HEK293 (cell line): ENCODE measurements around the gene FOSL1.

Experiments used
- GFI1B ChIP-seq: fragments of 450-650 bp; formaldehyde crosslinking; IDR thresholded peaks from 2 replicates; pipeline ENCODE4 v1.5.1; 2016; ENCODE audit warnings: missing biosample characterization, missing genetic modification characterization
- GLIS1 ChIP-seq: fragments of 450-650 bp; formaldehyde crosslinking; IDR thresholded peaks from 2 replicates; pipeline ENCODE4 v1.5.1; 2016; ENCODE audit warnings: missing biosample characterization, missing genetic modification characterization
- HOXD13 ChIP-seq: sonication (generic); formaldehyde crosslinking; IDR thresholded peaks from 2 replicates; pipeline ENCODE4 v1.8.0; 2022; ENCODE audit warnings: missing genetic modification reagents, borderline replicate concordance
- KLF10 ChIP-seq: fragments of 450-650 bp; IDR thresholded peaks from 2 replicates; pipeline ENCODE4 v1.5.1; 2018; ENCODE audit warnings: missing biosample characterization, mild to moderate bottlenecking, missing genetic modification characterization
- KLF7 ChIP-seq: fragments of 450-650 bp; formaldehyde crosslinking; IDR thresholded peaks from 2 replicates; pipeline ENCODE4 v1.5.1; 2016; ENCODE audit warnings: missing biosample characterization, missing genetic modification characterization, borderline replicate concordance
- SP7 ChIP-seq: fragments of 450-650 bp; formaldehyde crosslinking; IDR thresholded peaks from 2 replicates; pipeline ENCODE4 v1.5.1; 2016; ENCODE audit warnings: missing biosample characterization, missing genetic modification characterization
- ZBTB20 ChIP-seq: fragments of 450-650 bp; formaldehyde crosslinking; IDR thresholded peaks from 2 replicates; pipeline ENCODE4 v1.5.1; 2016; ENCODE audit warnings: missing biosample characterization, missing genetic modification characterization
- ZFP37 ChIP-seq: fragments of 450-650 bp; formaldehyde crosslinking; IDR thresholded peaks from 2 replicates; pipeline ENCODE4 v1.5.1; 2016; ENCODE audit warnings: missing biosample characterization, missing genetic modification characterization
- ZFP41 ChIP-seq: fragments of 450-650 bp; formaldehyde crosslinking; IDR thresholded peaks from 2 replicates; pipeline ENCODE4 v1.5.1; 2016; ENCODE audit warnings: missing biosample characterization, missing genetic modification characterization, borderline replicate concordance
- ZNF146 ChIP-seq: fragments of 450-650 bp; formaldehyde crosslinking; IDR thresholded peaks from 2 replicates; pipeline ENCODE4 v1.5.1; 2016; ENCODE audit warnings: missing biosample characterization, missing genetic modification characterization
- ZNF155 ChIP-seq: fragments of 450-650 bp; formaldehyde crosslinking; IDR thresholded peaks from 2 replicates; pipeline ENCODE4 v1.5.1; 2016; ENCODE audit warnings: missing biosample characterization, missing genetic modification characterization
- ZNF174 ChIP-seq: fragments of 450-650 bp; formaldehyde crosslinking; IDR thresholded peaks from 2 replicates; pipeline ENCODE4 v1.5.0; 2017; ENCODE audit warnings: missing biosample characterization, mild to moderate bottlenecking, missing genetic modification characterization
- ZNF184 ChIP-seq: fragments of 450-650 bp; IDR thresholded peaks from 2 replicates; pipeline ENCODE4 v1.5.1; 2018; ENCODE audit warnings: missing biosample characterization, mild to moderate bottlenecking, missing genetic modification characterization
- ZNF302 ChIP-seq: fragments of 450-650 bp; formaldehyde crosslinking; IDR thresholded peaks from 2 replicates; pipeline ENCODE4 v1.5.1; 2016; ENCODE audit warnings: missing biosample characterization, missing genetic modification characterization, low read depth
- ZNF354C ChIP-seq: fragments of 450-650 bp; formaldehyde crosslinking; IDR thresholded peaks from 2 replicates; pipeline ENCODE4 v1.5.1; 2016; ENCODE audit warnings: missing biosample characterization, missing genetic modification characterization, low read depth, borderline replicate concordance
- ZNF473 ChIP-seq: fragments of 450-650 bp; formaldehyde crosslinking; IDR thresholded peaks from 2 replicates; pipeline ENCODE4 v1.5.1; 2017; ENCODE audit warnings: missing biosample characterization, missing genetic modification characterization
- ZNF529 ChIP-seq: fragments of 450-650 bp; formaldehyde crosslinking; IDR thresholded peaks from 2 replicates; pipeline ENCODE4 v1.5.1; 2017; ENCODE audit warnings: missing genetic modification characterization, missing biosample characterization; ENCODE audit not compliant: insufficient replicate concordance
- ZNF558 ChIP-seq: fragments of 450-650 bp; formaldehyde crosslinking; IDR thresholded peaks from 2 replicates; pipeline ENCODE4 v1.5.1; 2016; ENCODE audit warnings: missing biosample characterization, missing genetic modification characterization
- ZNF560 ChIP-seq: fragments of 450-650 bp; formaldehyde crosslinking; IDR thresholded peaks from 2 replicates; pipeline ENCODE4 v1.5.1; 2017; ENCODE audit warnings: missing biosample characterization, missing genetic modification characterization, borderline replicate concordance
- ZNF596 ChIP-seq: fragments of 450-650 bp; IDR thresholded peaks from 2 replicates; pipeline ENCODE4 v1.5.0; 2018; ENCODE audit warnings: missing biosample characterization, mild to moderate bottlenecking, missing genetic modification characterization, moderate library complexity
- ZNF624 ChIP-seq: fragments of 450-650 bp; formaldehyde crosslinking; IDR thresholded peaks from 2 replicates; pipeline ENCODE4 v1.5.1; 2017; ENCODE audit warnings: missing biosample characterization, missing genetic modification characterization
- ZNF645 ChIP-seq: fragments of 450-650 bp; formaldehyde crosslinking; IDR thresholded peaks from 2 replicates; pipeline ENCODE4; 2016; ENCODE audit warnings: missing biosample characterization, missing genetic modification characterization
- ZNF654 ChIP-seq: fragments of 450-650 bp; formaldehyde crosslinking; IDR thresholded peaks from 2 replicates; pipeline ENCODE4 v1.5.1; 2016; ENCODE audit warnings: low read depth, missing biosample characterization, missing genetic modification characterization
- ZNF658 ChIP-seq: fragments of 450-650 bp; formaldehyde crosslinking; IDR thresholded peaks from 2 replicates; pipeline ENCODE4; 2016; ENCODE audit warnings: missing biosample characterization, missing genetic modification characterization
- ZNF791 ChIP-seq: fragments of 450-650 bp; formaldehyde crosslinking; IDR thresholded peaks from 2 replicates; pipeline ENCODE4 v1.5.1; 2016; ENCODE audit warnings: missing biosample characterization, missing genetic modification characterization
- ZSCAN4 ChIP-seq: fragments of 450-650 bp; formaldehyde crosslinking; IDR thresholded peaks from 2 replicates; pipeline ENCODE4 v1.5.1; 2017; ENCODE audit warnings: missing biosample characterization, missing genetic modification characterization
- TF ChIP-seq, protein P1 (sequence below): IDR thresholded peaks from 2 replicates; pipeline ENCODE4 v1.6.1; 2011; ENCODE audit warnings: mild to moderate bottlenecking, low read depth, low read length, borderline replicate concordance
- TF ChIP-seq, protein P2 (sequence below): fragments of 450-650 bp; formaldehyde crosslinking; IDR thresholded peaks from 2 replicates; pipeline ENCODE4 v1.5.1; 2016; ENCODE audit warnings: missing biosample characterization, missing genetic modification characterization
- TF ChIP-seq, protein P3 (sequence below): fragments of 450-650 bp; formaldehyde crosslinking; IDR thresholded peaks from 2 replicates; pipeline ENCODE4 v1.5.1; 2016; ENCODE audit warnings: missing biosample characterization, missing genetic modification characterization
- TF ChIP-seq, protein P4 (sequence below): fragments of 450-650 bp; formaldehyde crosslinking; IDR thresholded peaks from 2 replicates; pipeline ENCODE4 v1.5.1; 2016; ENCODE audit warnings: missing biosample characterization, missing genetic modification characterization

FOSL1 gene

DNA sequence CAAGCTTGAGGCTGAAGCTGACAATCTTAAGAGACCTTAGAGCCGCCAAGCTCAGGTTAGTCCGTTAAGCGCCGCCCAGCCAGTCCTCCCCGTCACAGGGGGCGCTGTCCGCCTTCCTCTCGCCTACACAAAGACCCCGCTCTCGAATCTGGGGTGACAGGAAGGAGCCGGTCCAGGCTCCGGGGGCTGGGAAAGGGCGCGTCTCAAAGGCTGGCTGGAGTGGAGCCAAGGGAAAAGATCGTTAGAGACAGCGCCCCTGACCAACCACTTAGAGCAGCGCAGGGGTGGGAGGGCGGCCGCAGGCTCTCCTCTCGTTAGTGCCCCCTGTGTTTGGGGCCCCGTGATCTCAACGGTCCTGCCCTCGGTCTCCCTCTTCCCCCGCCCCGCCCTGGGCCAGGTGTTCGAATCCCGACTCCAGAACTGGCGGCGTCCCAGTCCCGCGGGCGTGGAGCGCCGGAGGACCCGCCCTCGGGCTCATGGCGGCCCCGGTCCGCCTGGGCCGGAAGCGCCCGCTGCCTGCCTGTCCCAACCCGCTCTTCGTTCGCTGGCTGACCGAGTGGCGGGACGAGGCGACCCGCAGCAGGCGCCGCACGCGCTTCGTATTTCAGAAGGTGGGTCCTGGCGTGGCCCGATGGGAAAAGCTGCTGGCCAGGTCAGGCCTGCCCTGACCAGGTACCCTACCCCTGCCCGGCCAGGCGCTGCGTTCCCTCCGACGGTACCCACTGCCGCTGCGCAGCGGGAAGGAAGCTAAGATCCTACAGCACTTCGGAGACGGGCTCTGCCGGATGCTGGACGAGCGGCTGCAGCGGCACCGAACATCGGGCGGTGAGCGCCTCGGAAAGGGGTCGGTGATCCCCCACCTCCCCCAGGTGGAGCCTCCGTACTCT is 39.7 kb downstream of the FOSL1 start, which contains the start of gene MUS81 (continued):
- TF ChIP-seq, protein P1, sequence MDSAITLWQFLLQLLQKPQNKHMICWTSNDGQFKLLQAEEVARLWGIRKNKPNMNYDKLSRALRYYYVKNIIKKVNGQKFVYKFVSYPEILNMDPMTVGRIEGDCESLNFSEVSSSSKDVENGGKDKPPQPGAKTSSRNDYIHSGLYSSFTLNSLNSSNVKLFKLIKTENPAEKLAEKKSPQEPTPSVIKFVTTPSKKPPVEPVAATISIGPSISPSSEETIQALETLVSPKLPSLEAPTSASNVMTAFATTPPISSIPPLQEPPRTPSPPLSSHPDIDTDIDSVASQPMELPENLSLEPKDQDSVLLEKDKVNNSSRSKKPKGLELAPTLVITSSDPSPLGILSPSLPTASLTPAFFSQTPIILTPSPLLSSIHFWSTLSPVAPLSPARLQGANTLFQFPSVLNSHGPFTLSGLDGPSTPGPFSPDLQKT: no peak
- no peak for TF ChIP-seq ZNF791
- no peak for TF ChIP-seq ZNF473
- TF ChIP-seq, protein P2, sequence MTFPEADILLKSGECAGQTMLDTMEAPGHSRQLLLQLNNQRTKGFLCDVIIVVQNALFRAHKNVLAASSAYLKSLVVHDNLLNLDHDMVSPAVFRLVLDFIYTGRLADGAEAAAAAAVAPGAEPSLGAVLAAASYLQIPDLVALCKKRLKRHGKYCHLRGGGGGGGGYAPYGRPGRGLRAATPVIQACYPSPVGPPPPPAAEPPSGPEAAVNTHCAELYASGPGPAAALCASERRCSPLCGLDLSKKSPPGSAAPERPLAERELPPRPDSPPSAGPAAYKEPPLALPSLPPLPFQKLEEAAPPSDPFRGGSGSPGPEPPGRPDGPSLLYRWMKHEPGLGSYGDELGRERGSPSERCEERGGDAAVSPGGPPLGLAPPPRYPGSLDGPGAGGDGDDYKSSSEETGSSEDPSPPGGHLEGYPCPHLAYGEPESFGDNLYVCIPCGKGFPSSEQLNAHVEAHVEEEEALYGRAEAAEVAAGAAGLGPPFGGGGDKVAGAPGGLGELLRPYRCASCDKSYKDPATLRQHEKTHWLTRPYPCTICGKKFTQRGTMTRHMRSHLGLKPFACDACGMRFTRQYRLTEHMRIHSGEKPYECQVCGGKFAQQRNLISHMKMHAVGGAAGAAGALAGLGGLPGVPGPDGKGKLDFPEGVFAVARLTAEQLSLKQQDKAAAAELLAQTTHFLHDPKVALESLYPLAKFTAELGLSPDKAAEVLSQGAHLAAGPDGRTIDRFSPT: peak; percentile 75
- TF ChIP-seq ZNF354C (tag by site-specific recombination): no peak
- TF ChIP-seq GLIS1 (tag by site-specific recombination): peak; percentile 43
- TF ChIP-seq, protein P3, sequence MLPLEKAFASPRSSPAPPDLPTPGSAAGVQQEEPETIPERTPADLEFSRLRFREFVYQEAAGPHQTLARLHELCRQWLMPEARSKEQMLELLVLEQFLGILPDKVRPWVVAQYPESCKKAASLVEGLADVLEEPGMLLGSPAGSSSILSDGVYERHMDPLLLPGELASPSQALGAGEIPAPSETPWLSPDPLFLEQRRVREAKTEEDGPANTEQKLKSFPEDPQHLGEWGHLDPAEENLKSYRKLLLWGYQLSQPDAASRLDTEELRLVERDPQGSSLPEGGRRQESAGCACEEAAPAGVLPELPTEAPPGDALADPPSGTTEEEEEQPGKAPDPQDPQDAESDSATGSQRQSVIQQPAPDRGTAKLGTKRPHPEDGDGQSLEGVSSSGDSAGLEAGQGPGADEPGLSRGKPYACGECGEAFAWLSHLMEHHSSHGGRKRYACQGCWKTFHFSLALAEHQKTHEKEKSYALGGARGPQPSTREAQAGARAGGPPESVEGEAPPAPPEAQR (tag by site-specific recombination): no peak
- no peak for TF ChIP-seq ZFP41
- 0 out of 2 replicates have a peak, but pooled peaks have one; percentile 46 for TF ChIP-seq ZNF184
- peak; percentile 29; the same call in 1 of the 2 replicates for TF ChIP-seq SP7 (tag by site-specific recombination)
- no peak for TF ChIP-seq ZNF155 (tag by site-specific recombination)
- TF ChIP-seq KLF7 (tag by site-specific recombination): peak; percentile 85; the same call in 1 of the 2 replicates
- TF ChIP-seq ZNF146 (tag by site-specific recombination): no peak
- TF ChIP-seq ZSCAN4 (tag by site-specific recombination): no peak
- TF ChIP-seq, protein P4, sequence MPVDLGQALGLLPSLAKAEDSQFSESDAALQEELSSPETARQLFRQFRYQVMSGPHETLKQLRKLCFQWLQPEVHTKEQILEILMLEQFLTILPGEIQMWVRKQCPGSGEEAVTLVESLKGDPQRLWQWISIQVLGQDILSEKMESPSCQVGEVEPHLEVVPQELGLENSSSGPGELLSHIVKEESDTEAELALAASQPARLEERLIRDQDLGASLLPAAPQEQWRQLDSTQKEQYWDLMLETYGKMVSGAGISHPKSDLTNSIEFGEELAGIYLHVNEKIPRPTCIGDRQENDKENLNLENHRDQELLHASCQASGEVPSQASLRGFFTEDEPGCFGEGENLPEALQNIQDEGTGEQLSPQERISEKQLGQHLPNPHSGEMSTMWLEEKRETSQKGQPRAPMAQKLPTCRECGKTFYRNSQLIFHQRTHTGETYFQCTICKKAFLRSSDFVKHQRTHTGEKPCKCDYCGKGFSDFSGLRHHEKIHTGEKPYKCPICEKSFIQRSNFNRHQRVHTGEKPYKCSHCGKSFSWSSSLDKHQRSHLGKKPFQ (tag by site-specific recombination): no peak
- TF ChIP-seq ZBTB20: peak; percentile 88
- no peak for TF ChIP-seq ZNF624 (tag by site-specific recombination)
- no peak for TF ChIP-seq ZNF174 (tag by site-specific recombination)
- TF ChIP-seq ZNF596 (tag by site-specific recombination): no peak
- TF ChIP-seq ZNF645: no peak
- TF ChIP-seq ZNF560 (tag by site-specific recombination): no peak
- TF ChIP-seq GFI1B: no peak
- no peak; the same call in 1 of the 2 replicates for TF ChIP-seq ZFP37 (tag by site-specific recombination)
- TF ChIP-seq KLF10 (tag by site-specific recombination): peak; percentile 99
- TF ChIP-seq ZNF658 (tag by site-specific recombination): no peak
- TF ChIP-seq ZNF529 (tag by site-specific recombination): no peak
- TF ChIP-seq HOXD13 (CRISPR knock-in tag): no peak
- peak; percentile 58; the same call in 1 of the 2 replicates for TF ChIP-seq ZNF558 (tag by site-specific recombination)
- no peak for TF ChIP-seq ZNF302 (tag by site-specific recombination)
- no peak for TF ChIP-seq ZNF654 (tag by site-specific recombination)
